ENCODE data around the gene CABLES1.
"Not testable (repeated sequence)": the region's sequence is repeated elsewhere in the genome, so short reads cannot be mapped to it uniquely, and the experiment has no call there.

The CABLES1 gene

DNA sequence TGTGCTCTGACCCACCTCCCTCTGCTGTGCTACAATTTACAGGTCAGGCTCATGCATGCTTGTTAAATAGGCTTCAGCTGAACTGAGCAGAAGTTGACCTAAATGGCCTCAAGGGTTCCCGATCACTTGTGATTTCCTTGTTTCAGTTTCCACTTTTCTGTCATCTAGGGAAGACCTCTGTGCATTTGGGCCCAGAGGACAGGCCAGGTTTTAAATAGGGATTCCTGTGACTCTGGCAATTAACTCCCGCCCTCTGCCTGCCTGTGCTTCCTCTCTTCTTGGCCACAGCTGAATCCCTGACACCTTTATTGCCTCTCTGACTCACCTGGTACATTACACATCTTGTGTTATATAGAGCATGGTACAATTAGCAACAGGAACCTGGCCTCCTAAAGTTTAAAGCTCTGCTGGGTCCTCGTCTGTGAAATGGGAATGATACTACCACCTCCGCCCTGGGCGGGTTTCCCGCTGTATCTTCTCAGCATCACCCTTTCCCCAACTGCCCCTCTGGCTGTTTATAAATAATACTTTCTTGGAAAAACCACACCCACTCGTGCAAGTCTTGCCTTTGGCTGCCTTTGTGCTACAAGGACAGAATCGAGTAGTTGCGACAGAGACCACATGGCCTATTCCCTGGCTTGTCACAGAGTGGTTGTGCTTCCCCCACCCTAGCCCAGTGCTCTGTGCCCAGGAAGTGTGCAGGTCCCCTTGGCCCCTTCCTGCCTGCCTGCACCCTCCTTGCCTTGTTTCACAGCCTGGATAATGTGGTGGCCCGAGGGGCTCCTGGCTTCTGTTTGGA, 7.9 kb downstream of the CABLES1 start:
- DNase-seq: peak in 1 of 14 donors; percentile 22

DNA sequence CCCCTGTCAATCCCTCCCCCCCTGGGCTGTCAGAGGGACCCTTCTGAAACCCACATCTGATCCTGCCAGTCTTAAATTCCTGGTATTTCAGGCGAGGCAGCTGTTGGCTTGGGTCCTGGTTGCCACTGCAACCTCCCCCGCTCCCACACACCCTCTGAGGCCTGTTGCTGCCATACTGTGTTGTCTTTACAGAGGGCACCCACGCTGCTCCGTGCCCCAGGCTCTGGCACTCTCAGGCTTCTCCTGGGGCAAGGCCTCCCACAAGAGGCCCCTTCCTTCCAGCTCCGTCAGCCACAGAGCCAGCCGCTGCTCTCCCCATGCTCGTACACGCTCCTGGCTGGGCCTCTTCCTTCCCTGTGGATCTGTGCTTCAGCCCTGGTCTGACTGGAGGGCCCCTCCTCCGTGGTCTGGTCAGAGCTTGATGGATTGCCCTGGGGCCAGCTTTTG, 8.6 kb downstream of the CABLES1 start:
- DNase-seq: no peak

DNA sequence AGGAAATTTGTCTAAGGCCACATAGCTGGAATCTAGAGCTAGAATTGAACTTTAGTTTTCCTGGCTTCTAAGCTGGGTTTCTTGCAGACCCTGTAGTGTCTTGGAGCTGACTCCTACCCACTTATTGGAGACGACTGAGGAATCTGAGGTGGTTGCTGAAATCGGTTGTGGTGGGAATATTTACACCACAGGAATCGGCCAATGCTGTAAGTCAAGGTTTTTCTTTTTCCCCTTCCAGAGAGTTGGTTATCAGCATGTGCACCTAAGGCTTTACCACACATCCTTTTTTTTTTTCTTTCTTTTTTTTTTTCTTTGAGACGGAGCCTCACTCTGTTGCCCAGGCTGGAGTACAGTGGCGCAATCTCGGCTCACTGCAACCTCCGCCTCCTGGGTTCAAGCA, 9.4 kb downstream of the CABLES1 start:
- DNase-seq: no peak

DNA sequence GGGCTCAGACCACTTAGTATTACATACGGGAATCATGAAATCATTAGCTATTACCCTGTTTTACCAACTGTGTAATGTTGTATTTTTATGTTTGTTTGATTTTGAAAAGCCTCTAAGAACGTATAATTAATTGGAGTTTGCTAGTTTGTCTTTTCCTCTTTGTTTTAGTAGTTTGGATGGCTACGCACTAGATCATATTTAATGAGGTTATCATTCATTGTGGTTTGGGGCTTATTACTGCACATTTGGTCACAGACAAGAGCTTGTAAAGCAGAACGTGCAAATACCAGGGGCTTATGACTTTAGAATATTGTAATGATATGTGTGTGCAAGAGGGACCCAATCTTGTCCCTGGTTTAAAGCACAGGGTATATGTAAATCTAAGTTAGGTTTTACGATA, 10.3 kb downstream of the CABLES1 start:
- DNase-seq: no peak

DNA sequence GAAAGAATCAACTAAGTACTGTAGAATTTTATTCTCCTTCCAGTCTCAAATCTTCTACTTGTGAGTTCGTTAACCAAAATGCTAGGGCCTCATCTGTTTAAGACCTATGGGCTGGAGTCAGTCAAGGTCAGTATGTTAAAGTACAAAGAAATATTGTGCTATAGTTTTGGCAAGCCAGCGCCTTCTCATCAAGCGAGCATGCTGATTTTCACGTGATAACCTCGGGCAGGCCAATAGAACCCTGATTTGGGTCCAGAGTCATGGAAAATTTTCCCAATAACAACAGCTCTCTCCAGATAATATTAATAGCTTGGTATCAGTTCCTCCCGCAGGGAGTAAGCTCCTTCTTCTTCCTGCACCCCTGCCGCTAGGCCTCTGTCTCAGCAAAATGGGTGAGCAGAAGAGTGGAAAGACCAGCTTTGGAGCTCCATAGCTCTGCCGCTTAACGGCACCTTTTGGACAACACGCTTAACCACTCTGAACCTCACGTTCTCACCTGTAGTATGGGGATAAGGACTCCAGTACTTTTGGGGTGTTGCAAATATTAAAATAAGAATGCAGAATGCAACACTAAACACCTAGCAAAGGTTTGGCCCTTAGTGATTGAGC, 11.7 kb downstream of the CABLES1 start:
- DNase-seq: no peak

DNA sequence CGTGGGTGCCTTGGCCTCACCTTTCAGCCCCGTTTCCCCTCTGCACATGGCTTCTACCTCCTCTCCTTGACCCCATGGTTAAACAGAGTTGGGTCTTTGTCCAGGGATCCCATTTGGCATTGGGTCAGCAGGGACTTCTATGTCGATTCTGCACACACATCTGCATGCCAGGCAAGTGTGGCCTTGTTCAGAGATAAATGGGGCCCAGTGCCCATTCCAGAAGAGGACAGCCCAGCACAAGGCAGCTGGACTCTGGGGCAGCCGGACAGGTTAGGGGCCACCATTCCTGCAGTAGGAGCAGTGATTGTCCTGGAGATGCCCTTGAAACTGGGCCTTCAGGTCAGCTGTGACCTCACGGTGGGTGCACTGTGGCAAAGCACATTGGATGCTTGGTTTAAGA, 13.1 kb downstream of the CABLES1 start:
- no peak for DNase-seq

DNA sequence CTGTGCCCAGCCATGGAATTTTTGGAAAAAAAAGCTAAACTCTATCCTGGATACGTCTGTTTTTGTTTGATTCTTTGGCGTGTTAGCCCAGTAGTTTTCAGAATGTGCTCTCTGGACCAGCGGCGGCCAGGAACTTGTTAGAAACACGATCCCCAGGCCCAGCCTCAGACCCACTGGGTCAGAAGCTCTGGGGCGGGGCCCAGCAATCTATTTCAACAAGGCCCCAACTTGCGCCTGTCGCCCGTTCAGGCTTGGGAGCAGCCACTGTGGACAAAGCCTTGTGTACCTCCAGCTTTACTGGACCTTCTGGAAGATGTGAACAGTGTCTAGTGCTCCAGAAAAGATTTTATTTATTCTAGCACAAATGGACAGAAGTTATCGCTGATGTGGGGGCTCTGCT, 14.3 kb downstream of the CABLES1 start:
- DNase-seq: no peak

DNA sequence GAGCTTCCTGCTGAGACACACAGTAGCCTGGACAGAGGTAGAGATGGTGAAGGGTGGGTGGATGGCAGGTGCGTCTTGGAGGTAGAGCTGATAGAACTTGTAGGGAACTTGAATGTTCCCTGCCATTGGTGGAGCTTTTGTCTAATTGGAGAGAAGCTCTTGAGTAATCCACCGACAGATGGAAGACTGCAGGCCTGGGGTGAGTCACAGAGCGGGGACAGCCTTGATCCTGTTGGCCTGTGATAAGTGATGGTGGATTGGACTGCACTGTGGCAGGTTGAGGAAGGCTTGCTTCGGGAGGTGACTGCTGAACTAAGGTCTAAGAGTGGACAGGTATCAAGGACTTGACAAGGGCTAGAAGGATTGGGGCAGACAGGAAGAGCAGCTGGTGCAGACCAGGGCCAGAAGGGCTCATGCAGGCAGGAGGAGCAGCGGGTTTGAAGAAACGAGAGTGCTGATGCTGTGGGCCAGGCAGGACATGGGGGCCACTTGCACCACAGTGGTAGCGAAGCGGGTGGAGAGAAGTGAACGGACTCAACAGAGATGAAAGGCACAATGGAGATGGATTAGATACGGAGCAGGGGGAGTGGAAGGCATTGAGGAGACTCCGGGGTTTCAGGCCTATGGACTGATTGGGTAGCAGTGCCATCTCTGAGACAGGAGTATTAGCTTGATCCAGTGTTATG, 16.3 kb downstream of the CABLES1 start:
- DNase-seq: no peak

DNA sequence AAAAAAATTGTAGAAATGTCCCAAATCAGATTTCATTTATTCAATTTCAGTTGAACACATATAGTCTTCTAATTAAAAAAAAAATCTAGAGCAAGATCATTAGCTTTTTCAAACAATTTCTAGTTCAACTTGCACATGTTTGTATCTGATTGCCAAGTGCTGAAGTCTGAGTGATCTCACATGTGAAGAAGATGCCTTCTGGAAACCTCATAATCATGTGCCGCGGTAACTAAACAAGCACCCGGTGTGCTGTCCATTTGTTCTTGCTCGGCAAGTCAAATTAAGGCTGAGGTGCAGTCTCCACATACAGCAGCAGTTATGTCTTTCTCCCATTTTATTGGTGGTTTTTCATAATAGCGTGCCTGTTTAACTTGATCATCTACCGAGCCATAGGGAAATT, 18.7 kb downstream of the CABLES1 start:
- DNase-seq: no peak

DNA sequence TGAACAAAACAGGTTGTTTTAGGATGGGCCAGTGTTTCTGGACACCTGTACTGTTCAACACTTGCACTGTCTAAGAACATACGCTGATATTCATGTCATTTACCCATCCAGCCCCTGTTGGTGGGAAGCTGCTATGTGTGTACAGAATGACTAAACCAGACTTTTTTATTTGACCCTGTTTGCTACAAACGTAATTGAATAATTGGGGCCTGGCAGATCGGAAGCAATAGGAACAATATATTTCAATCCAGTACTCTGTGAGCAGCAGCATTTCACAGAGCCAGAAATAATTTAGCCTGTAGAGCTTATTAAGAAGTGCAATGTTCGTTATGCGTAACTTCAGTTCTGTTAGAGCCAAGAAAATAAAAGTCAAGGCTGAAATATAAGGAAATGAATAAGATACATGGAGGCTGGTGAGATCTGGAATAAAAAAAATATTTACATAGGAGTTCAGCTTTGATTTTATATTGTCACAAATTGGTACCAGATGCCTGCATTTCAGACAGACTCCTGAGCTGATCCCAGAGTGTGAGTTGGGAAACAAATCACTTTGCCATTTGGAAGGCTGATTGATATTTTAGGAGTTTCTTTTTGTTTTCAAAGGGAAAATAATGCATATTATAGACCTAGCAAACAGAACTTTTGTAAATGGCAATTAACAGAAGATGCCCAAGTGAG, 19.7 kb downstream of the CABLES1 start:
- DNase-seq: no peak

DNA sequence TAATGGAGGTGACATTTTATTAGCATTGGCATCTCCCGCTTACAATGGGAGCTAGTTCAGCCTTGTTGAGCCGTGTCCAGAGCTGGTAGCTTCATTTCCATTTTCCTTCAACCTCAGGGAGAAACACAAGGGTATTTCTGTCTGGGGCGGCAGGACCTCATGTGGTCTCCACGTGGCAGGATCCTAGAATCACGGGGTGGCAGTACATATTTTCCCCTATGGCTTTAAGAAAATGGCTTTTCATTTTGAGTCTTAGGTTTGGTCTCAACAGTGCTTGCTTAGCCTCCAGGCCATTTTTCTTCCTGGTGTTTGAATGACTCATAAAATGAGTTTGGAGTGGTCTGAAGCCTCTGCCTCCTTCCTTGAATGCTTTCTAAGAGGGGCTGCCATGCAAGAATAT, 20.3 kb downstream of the CABLES1 start:
- DNase-seq: no peak

DNA sequence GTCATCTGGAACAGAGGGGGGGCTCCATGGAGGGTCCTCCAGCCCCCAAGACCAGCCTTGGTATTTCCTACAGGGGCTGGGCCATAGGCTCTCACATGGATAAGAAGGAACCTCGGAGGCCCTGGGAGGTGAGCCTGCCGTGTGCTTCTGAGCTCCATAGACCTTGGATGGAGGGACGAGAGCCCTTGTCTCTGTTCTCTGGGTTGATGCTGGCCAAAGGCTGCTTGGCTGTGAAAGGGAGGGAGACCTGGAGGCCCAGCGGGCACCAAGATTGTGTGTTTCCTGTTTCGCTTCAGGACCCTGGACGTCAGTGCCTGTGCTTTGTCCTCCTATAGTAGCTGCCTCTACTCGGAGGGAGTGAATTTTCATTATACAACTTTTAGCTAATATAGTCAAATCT, 20.8 kb downstream of the CABLES1 start:
- DNase-seq: no peak

DNA sequence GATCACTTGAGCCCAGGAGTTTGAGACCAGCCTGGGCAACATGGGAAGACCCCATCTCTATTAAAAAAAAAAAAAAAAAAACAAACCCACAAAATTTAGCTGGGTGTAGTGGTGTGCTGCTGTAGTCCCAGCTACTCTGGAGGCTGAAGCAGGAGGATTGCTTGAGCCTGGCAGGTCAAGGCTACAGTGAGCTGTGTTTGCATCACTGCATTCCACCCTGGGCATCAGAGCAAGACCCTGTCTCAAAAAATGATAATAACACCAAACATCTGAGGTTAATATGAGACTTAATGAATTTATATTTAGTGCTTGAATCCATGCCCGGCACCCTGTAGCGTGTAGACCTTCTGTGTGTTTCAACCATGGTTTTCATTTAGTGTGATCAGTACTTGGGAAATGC, 22.8 kb downstream of the CABLES1 start:
- DNase-seq: no peak

DNA sequence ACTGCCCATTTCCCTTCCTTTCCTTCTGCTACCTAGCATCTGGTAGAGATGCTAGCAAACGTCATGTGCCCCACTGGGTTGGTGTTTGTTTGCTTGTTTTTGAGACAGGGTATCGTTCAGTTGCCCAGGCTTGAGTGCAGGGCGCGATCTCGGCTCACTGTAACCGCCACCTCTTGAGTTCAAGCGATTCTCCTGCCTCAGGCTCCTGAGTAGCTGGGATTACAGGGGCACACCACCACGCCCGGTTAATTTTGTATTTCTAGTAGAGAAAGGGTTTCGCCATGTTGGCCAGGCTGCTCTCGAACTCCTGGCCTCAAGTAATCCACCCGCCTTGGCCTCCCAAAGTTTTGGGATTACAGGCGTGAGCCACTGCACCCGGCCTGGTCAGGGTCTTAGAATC, 23.6 kb downstream of the CABLES1 start:
- DNase-seq: not testable (repeated sequence)

DNA sequence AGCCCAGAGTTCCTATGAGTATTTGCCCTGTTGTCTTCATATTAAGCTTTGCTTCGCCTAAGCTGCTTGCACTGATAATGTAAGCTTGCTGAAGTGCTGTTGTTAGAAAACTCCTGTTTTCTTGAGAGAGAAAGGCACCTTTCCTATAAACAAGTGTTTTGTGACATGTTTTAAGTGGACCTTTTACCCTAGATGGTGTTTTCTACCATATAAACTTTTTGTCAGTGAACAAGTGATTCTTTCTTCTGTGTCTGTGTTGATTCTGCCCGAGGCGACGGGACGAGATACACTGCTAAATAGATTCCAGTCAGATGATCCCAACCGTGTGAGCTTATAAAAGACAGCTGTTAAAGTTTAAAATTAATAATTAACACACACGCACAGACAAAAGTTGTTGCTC, 24.1 kb downstream of the CABLES1 start:
- DNase-seq: no peak

DNA sequence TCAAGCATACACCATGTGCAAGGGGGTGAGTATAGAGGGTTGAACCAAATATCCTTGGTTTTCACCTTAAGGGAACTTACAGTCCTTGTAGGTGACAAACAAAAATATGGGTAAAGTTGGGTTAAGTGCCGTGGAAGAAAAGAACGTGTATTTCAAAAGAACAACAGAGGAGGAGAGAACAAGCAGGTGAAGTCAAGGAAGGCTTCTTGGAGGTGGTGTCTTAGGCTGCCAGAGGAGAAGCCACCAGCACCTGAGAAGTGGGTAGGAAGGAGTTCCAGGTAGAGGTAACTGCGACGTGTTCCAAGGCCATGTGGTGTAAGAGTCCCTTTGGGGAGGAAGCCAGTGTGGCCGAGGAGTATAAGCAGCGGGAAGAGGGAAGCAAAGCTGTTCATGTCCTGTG, 27.2 kb downstream of the CABLES1 start:
- no peak for DNase-seq

DNA sequence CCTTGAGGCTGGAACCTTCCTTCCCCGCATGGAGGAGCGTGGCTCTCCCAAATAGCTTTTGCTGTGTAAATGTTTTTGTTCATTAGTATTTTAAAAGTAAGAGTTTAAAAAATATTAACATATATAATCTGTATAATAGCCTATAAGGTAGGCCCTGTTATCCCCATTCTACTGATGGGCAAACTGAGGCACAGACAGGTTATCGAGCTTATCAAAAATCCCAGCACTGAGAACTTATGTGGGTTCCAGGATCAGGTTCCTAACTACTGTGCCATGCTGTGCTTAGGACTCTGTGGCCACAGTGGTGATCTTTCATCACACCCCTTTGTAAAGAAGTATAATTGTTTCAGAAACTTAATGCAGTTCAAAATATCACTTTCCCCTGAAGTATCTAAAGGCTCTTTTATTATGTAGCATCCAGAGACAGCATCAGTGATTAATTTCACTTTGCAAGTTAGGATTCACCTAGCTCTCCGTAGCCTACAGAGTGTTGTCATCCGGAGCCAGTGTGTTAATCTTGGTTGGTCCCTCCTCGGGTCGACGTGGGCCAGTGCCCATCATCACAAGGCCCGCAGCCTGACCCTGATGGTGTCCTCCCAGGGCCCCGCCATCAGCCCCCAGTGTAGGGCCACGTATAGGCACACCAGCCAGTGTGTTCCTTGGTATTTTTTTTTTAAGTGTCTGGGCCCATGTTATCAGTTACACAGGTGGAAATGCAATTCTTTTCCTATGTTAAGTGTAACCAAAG, 28.7 kb downstream of the CABLES1 start:
- no peak for DNase-seq

DNA sequence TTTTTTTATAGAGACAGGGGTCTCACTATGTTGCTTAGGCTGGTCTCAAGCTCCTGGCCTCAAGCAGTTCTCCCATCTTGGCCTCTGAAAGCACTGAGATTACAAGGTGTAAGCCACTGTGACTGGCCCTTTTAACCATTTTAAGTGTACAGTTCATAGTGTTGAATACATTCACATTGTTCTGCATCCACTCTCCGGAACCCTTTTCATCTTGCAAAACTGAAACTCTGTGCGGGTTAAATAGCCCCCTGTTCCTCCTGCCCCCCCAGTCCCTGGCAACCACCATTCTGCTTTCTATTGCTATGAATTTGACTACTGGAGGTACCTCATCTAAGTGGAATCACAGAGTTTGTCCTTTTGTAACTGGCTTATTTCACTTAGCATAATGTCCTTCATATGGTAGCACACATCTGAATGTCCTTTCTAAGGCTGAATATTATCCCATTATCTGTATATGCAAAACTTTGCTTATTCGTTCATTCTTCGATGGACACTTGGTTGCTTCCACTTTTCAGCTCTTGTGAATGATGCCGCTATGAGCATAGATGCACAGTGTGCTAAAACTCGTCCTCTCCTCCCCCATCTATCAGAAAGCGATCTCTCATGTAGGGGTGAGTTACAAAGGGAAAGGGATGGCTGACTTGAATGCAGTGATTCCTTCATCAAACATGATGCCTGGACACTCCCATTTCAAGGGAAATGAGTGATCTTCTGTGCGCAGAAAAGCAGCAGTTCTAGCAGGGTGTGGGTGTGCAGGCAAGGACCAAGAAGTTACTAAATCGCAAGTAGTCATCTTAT, 30.2 kb downstream of the CABLES1 start:
- no peak for DNase-seq

DNA sequence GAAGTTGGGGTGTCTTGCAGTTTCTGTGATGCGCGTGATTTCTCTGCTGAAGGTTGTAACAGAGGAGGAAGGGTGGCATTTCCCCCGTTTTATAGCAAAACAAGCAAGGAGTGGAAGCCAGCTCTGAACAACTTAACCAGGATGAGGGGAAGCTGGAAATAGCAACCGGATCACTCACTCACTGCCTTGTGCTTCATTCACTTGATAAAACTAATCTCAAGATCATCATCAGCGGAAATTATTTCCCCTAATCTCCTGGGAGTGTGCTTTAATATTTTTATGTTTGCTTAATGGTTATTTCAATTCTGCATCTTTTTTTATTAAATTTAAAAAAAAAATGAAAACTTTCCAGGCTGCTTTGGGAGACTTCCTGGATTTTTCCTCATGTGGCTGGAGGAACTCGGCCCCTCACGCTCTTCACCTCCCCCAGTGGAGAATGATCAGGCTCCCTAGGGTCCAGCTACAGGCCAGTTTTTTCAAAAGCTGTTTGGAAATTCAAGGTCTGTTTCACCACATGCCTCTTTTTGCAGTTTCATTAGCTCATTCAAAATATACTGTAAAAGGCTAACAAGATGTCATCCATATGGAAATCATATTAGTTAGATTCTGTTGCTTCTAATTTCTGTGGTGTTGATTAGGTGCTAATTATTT, 31.7 kb downstream of the CABLES1 start:
- no peak for DNase-seq

DNA sequence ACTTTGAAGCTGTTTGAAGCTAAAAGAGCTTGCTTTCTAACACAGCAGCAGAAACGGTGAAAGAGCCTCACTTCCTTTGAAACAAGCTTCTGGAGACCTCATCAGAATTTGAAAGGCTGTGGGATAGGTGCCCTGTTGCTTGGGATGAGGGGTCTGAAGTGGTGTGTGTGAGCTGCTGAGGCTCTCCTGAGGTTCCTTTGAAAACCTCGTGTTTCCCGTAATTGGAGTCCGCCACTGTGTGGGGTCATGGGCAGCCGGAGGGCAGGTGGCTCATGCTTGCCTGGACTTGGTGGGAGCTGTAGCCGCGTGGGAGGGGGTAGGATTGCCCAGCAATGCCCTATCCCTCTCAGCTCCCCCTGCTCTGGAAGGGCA, 34.4 kb downstream of the CABLES1 start:
- no peak for DNase-seq

DNA sequence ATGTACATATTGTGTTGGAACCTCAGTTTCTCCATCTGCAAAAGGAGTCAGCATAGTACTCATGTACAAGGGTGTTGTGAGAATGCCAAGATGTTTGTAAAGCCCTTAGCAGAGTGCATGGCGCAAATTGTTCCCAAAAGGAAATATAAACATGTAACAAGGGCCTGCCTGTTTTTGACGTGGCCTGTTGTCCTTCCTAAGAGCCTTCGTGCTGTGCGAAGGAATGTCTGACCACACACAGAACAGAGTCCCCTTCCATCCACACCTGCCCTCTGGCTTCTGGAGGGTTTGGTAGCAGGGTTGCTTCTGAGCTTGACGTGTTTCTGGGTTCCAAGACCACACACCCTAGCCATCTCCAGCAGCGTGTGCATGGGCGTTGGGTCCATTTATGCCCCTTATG, 34.9 kb downstream of the CABLES1 start:
- DNase-seq: no peak
